B cell (primary cell): ENCODE data around the gene DAB1.

Source experiments
- EZH2 ChIP-seq: IDR thresholded peaks from 2 replicates; pipeline ENCODE4 v1.6.1; 2012; ENCODE audit warnings: borderline replicate concordance, low read depth, mild to moderate bottlenecking, moderate library complexity, low read length; ENCODE audit not compliant: insufficient read depth, poor library complexity, severe bottlenecking
- TF ChIP-seq, protein P1 (sequence below): fragments of 200-600 bp; IDR thresholded peaks from one replicate; pipeline ENCODE4 v1.8.0; 2022; ENCODE audit warnings: antibody characterized with exemption, mild to moderate bottlenecking

DNA sequence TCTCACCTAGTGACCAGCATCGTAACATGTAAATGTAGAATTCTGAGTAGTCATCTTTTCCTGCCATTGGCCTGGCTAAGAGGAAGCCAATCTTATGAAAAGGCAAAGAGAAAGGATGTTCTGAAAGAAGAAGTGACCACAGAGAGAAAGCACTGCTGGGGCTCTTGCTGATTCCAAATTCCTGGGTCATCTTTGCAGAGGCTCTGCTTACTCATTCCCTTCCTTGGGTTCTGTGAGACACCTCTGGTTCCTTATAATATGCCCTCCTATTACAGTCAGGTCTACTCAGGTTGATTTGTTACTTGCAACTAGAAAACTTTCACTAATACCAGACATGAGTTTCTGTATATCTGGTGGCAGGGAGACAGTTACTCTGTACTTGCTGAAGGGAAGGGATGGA is 259.3 kb downstream of the DAB1 start:
- TF ChIP-seq, protein P1, sequence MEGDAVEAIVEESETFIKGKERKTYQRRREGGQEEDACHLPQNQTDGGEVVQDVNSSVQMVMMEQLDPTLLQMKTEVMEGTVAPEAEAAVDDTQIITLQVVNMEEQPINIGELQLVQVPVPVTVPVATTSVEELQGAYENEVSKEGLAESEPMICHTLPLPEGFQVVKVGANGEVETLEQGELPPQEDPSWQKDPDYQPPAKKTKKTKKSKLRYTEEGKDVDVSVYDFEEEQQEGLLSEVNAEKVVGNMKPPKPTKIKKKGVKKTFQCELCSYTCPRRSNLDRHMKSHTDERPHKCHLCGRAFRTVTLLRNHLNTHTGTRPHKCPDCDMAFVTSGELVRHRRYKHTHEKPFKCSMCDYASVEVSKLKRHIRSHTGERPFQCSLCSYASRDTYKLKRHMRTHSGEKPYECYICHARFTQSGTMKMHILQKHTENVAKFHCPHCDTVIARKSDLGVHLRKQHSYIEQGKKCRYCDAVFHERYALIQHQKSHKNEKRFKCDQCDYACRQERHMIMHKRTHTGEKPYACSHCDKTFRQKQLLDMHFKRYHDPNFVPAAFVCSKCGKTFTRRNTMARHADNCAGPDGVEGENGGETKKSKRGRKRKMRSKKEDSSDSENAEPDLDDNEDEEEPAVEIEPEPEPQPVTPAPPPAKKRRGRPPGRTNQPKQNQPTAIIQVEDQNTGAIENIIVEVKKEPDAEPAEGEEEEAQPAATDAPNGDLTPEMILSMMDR, result no peak
- TF ChIP-seq EZH2, result no peak
